Osteocyte (in vitro differentiated cells): ENCODE measurements around the gene DERL3. TPM values are rescaled to one million over a fixed set of nuclear protein-coding genes. Genes with fewer than 3 reads are reported as not detected.

ENCODE experiments used
- DNase-seq: peaks from one replicate; pipeline ENCODE4 v3.0.0; 2021; ENCODE audit warnings: mixed read lengths; ENCODE audit not compliant: unreplicated experiment; ENCODE audit errors: extremely low spot score
- H3K27ac Mint-ChIP-seq: one replicate; pipeline ENCODE4 v1.8.0; 2021; ENCODE audit warnings: mild to moderate bottlenecking, mixed read lengths; ENCODE audit not compliant: unreplicated experiment
- H3K27me3 Mint-ChIP-seq: one replicate; pipeline ENCODE4 v1.8.0; 2021; ENCODE audit warnings: mixed read lengths; ENCODE audit not compliant: unreplicated experiment
- H3K36me3 Mint-ChIP-seq: one replicate; pipeline ENCODE4 v1.8.0; 2021; ENCODE audit warnings: mixed read lengths; ENCODE audit not compliant: unreplicated experiment
- H3K4me1 Mint-ChIP-seq: one replicate; pipeline ENCODE4 v1.8.0; 2021; ENCODE audit warnings: mixed read lengths; ENCODE audit not compliant: unreplicated experiment
- H3K4me3 Mint-ChIP-seq: one replicate; pipeline ENCODE4 v1.8.0; 2021; ENCODE audit warnings: mild to moderate bottlenecking, moderate library complexity, mixed read lengths; ENCODE audit not compliant: unreplicated experiment
- H3K9me3 Mint-ChIP-seq: one replicate; pipeline ENCODE4 v1.8.0; 2021; ENCODE audit warnings: mixed read lengths; ENCODE audit not compliant: unreplicated experiment
- CTCF ChIP-seq: fragments of 200-600 bp; sonication (generic); IDR thresholded peaks from 2 replicates; pipeline ENCODE4 v1.5.0; 2021; ENCODE audit warnings: antibody characterized with exemption, mild to moderate bottlenecking, moderate library complexity
- total RNA-seq: library from RNA; stranded (reverse); gene quantifications from 2 replicates; pipeline ENCODE4 v1.2.1, GENCODE V29; 2021

The DERL3 gene
- total RNA-seq, 1 donor from 2014 or later: 0.56 TPM

GRCh38 chr22:23836281-23836680, 2.5 kb downstream of the DERL3 start:
- Mint-ChIP-seq H3K4me1 (peaks cover 20% of the 10 kb centered on the region), H3K4me3 (no peak overlapping the region), H3K36me3 (peaks cover 8% of the 10 kb centered on the region), H3K9me3 (no peaks in the 10 kb centered on the region), H3K27ac (no peak overlapping the region), H3K27me3 (no peaks in the 10 kb centered on the region)
- no peak for TF ChIP-seq CTCF
- DNase-seq: no peak

- Mint-ChIP-seq H3K27me3 (no peaks in the 10 kb centered on the region), H3K36me3 (peaks cover 12% of the 10 kb centered on the region), H3K9me3 (no peaks in the 10 kb centered on the region), H3K4me1 (peaks cover 24% of the 10 kb centered on the region), H3K27ac (no peak overlapping the region), H3K4me3 (no peak overlapping the region)
- DNase-seq: no peak
- TF ChIP-seq CTCF: no peak
These were observed 3.2 kb downstream of the DERL3 start for GRCh38 chr22:23835484-23836144.

- Mint-ChIP-seq H3K27ac (no peak overlapping the region), H3K4me1 (peaks cover 29% of the 10 kb centered on the region)
These were observed 3.9 kb downstream of the DERL3 start for GRCh38 chr22:23834793-23835483.

GRCh38 chr22:23834406-23834792, 4.4 kb downstream of the DERL3 start:
- Mint-ChIP-seq H3K27me3 (no peaks in the 10 kb centered on the region), H3K9me3 (no peaks in the 10 kb centered on the region), H3K36me3 (peaks cover 18% of the 10 kb centered on the region), H3K4me1 (peaks cover 32% of the 10 kb centered on the region), H3K4me3 (no peak overlapping the region), H3K27ac (no peak overlapping the region)
- DNase-seq: no peak
- no peak for TF ChIP-seq CTCF

More at GRCh38 chr22:23834793-23835483, 3.9 kb downstream of the DERL3 start:
- DNase-seq: no peak
- TF ChIP-seq CTCF: no peak
- Mint-ChIP-seq H3K4me3 (no peak overlapping the region), H3K27me3 (no peaks in the 10 kb centered on the region), H3K36me3 (peaks cover 13% of the 10 kb centered on the region), H3K9me3 (no peaks in the 10 kb centered on the region)

- no peak overlapping the region for H3K27ac Mint-ChIP-seq
- peaks cover 30% of the 10 kb centered on the region for H3K4me1 Mint-ChIP-seq
- no peaks in the 10 kb centered on the region for H3K27me3 Mint-ChIP-seq
- no peak for DNase-seq
- peaks cover 22% of the 10 kb centered on the region for H3K36me3 Mint-ChIP-seq
- TF ChIP-seq CTCF: no peak
- no peak overlapping the region for H3K4me3 Mint-ChIP-seq
- H3K9me3 Mint-ChIP-seq: no peaks in the 10 kb centered on the region
These were observed 4.9 kb downstream of the DERL3 start for GRCh38 chr22:23833911-23834317.
